ENCODE data around the gene NMU. TPM values are rescaled to one million over a fixed set of nuclear protein-coding genes. Genes with fewer than 3 reads are reported as not detected.
"Not testable (repeated sequence)": the region's sequence is repeated elsewhere in the genome, so short reads cannot be mapped to it uniquely, and the experiment has no call there.

The NMU gene
- total RNA-seq, 1 donor, result not detected

DNA sequence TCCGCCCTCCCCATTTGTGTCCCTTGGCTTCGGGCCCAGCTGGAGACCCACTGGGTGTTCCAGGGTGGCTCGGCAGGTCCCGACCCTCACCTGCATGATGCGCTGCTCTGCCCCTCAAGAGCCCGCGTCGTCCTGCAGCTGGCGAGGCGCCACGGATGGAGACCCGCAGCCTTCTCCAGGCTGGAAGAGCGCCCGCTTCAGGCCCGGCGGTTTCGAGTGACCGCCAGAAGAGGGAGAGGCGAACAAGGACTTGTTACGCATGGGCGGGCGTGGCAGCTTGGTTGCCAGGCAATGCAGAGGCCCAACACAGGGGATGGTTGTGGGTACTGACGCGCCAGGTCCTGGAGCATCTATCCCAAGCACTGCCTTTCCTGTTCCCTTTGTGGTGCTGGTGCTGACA, 44.1 kb downstream of the NMU start, which contains the start of gene PDCL2:
Gene PDCL2, minus strand, starts transcription at position 232 of the 400 bp plus-strand sequence. Its CDS starts 136 bp downstream, at position 96.
- no peak within 1 kb of the TSS for H3K4me3 ChIP-seq (ENCODE audit: low read depth, low read length)
- TF ChIP-seq CTCF (IDR thresholded peaks at IDR 0.05; ENCODE audit: insufficient read depth, low read length), result no peak
- no peak for DNase-seq (ENCODE audit: low read depth)

DNA sequence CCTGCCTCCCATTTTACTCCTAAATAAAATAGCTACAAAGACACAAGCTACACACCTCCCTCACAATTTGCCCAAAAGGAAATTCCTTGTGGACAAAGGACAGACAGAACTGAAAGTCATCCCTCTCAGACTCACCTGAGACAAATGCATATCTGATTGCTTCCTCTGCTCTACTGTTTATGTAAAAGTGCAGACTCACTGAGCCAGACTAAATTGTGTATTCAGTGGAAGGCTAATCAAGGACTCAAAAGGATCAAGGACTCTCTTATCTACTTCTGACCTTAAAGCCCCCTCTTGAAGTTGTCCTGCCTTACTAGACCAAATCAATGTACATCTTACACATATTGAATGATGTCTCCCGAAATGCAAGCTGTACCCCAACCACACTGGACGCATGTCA, 47.9 kb downstream of the NMU start:
- no peak for TF ChIP-seq CTCF (IDR thresholded peaks at IDR 0.05; ENCODE audit: insufficient read depth, low read length)
- no peak overlapping the region for H3K4me3 ChIP-seq (ENCODE audit: low read depth, low read length)
- DNase-seq (ENCODE audit: low read depth), result no peak

DNA sequence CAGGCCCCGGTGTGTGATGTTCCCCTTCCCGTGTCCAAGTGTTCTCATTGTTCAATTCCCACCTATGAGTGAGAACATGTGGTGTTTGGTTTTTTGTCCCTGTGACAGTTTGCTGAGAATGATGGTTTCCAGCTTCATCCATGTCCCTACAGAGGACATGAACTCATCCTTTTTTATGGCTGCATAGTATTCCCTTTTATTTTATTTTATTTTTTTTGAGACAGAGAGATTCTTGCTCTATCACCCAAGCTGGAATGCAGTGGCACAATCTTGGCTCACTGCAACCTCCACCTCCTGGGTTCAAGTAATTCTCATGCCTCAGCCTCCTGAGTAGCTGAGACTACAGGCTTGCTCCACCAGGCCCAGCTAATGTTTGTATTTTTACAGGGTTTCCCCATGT, 53.3 kb downstream of the NMU start:
- not testable (repeated sequence) for DNase-seq (ENCODE audit: low read depth); H3K4me3 ChIP-seq (ENCODE audit: low read depth, low read length)

- TF ChIP-seq CTCF (IDR thresholded peaks at IDR 0.05; ENCODE audit: insufficient read depth, low read length), result no peak
- no peak for DNase-seq (ENCODE audit: low read depth)
These were observed 57.6 kb downstream of the NMU start for GRCh38 chr4:55578341-55579010.

GRCh38 chr4:55575513-55575912, 60.6 kb downstream of the NMU start:
- no peak for DNase-seq (ENCODE audit: low read depth)
- no peak for TF ChIP-seq CTCF (IDR thresholded peaks at IDR 0.05; ENCODE audit: insufficient read depth, low read length)
- no peak overlapping the region for H3K4me3 ChIP-seq (ENCODE audit: low read depth, low read length)

More at GRCh38 chr4:55578341-55579010, 57.6 kb downstream of the NMU start:
- H3K4me3 ChIP-seq (ENCODE audit: low read depth, low read length), result no peak overlapping the region

DNA sequence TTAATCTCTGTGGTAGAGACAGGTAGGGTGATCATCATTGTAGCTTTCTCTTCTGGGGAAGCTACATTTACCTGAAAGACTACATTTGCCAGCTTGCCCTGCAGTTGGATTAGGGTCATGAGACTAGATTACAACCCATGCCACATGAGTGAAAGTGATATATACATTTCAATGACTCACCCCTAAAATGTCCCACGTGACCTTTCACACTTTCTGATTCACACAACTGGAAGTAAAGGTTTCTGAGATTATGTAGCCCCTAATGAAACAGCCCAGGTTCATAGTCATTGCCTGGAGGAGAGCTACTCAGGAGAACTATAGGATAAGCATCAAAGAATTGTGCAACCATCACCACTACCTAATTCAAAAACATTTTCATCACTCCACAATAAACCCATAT, 61.8 kb downstream of the NMU start:
- no peak for DNase-seq (ENCODE audit: low read depth)
- H3K4me3 ChIP-seq (ENCODE audit: low read depth, low read length), result no peak overlapping the region
- no peak for TF ChIP-seq CTCF (IDR thresholded peaks at IDR 0.05; ENCODE audit: insufficient read depth, low read length)

DNA sequence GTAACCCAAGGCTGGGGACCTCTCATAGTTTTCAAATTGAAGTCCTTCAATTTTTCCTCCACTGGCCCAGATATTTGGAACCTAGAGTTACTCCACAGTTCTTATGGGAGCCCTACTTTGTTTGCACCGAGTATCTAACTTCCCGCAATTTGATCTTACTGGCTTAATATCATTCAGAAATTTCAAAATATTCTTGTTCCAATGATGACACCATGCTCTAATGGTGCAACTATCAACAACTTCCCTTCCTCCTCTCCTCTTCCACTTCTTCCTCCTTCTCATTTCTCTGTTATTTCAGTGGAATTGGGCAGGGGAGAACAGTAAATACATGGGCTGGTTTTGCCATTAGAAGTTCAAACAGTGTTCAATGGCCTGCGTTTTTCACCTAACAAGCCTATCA, 64.3 kb downstream of the NMU start:
- TF ChIP-seq CTCF (IDR thresholded peaks at IDR 0.05; ENCODE audit: insufficient read depth, low read length), result no peak
- no peak overlapping the region for H3K4me3 ChIP-seq (ENCODE audit: low read depth, low read length)
- no peak for DNase-seq (ENCODE audit: low read depth)

All from fibroblast of the aortic adventitia (primary cell).